ENCODE data around the gene MSH3. TPM values are rescaled to one million over a fixed set of nuclear protein-coding genes. Genes with fewer than 3 reads are reported as not detected.

Gene MSH3
- total RNA-seq, 2 donors from 2014 or later: 9.2 to 10.9 TPM

GRCh38 chr5:80705216-80705769 lies 50.8 kb downstream of the MSH3 start:
- intact Hi-C loops (cut with DNase I): no loop called here
- H3K9me3 ChIP-seq: no peaks in the 10 kb centered on the region
- no peak overlapping the region for H3K4me3 ChIP-seq
- no peaks in the 10 kb centered on the region for H3K27me3 ChIP-seq
- WGBS, 2 donors: 85 to 92% methylated on average over 6 of the region's 6 CpGs
- TF ChIP-seq, protein P1, sequence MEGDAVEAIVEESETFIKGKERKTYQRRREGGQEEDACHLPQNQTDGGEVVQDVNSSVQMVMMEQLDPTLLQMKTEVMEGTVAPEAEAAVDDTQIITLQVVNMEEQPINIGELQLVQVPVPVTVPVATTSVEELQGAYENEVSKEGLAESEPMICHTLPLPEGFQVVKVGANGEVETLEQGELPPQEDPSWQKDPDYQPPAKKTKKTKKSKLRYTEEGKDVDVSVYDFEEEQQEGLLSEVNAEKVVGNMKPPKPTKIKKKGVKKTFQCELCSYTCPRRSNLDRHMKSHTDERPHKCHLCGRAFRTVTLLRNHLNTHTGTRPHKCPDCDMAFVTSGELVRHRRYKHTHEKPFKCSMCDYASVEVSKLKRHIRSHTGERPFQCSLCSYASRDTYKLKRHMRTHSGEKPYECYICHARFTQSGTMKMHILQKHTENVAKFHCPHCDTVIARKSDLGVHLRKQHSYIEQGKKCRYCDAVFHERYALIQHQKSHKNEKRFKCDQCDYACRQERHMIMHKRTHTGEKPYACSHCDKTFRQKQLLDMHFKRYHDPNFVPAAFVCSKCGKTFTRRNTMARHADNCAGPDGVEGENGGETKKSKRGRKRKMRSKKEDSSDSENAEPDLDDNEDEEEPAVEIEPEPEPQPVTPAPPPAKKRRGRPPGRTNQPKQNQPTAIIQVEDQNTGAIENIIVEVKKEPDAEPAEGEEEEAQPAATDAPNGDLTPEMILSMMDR (IDR thresholded peaks at IDR 0.05): no peak
- no peak for TF ChIP-seq POLR2A (IDR thresholded peaks at IDR 0.05)
- DNase-seq: no peak
- H3K27ac ChIP-seq: no peak overlapping the region
- no peaks in the 10 kb centered on the region for H3K4me1 ChIP-seq
- no peak for ATAC-seq
- H3K36me3 ChIP-seq (replicated peaks in 1 of 2; ENCODE audit: insufficient read depth in 1 of 2, low read depth in 2 of 2): no peaks in the 10 kb centered on the region

- 92 to 93% methylated on average over 4 of the region's 4 CpGs for WGBS, 2 donors
- Histone ChIP-seq H3K27ac (no peak overlapping the region), H3K27me3 (no peaks in the 10 kb centered on the region), H3K36me3 (replicated peaks in 1 of 2; ENCODE audit: insufficient read depth in 1 of 2, low read depth in 2 of 2) (no peaks in the 10 kb centered on the region), H3K4me1 (no peaks in the 10 kb centered on the region), H3K4me3 (no peak overlapping the region), H3K9me3 (no peaks in the 10 kb centered on the region)
- ATAC-seq (no peak), DNase-seq (no peak)
- no peak for TF ChIP-seq POLR2A (IDR thresholded peaks at IDR 0.05)
- TF ChIP-seq, protein P1 (IDR thresholded peaks at IDR 0.05): no peak
- intact Hi-C loops (cut with DNase I): no loop called here
Measured at GRCh38 chr5:80705801-80706200, 51.3 kb downstream of the MSH3 start.

- H3K27ac ChIP-seq: no peak overlapping the region
- 68 to 73% methylated on average over 2 of the region's 2 CpGs for WGBS, 2 donors
- no peak for DNase-seq
Measured at GRCh38 chr5:80706835-80707447, 52.5 kb downstream of the MSH3 start.

GRCh38 chr5:80707645-80708044 lies 53.2 kb downstream of the MSH3 start:
- Histone ChIP-seq H3K4me1 (no peaks in the 10 kb centered on the region), H3K36me3 (replicated peaks in 1 of 2; ENCODE audit: insufficient read depth in 1 of 2, low read depth in 2 of 2) (no peaks in the 10 kb centered on the region), H3K9me3 (no peaks in the 10 kb centered on the region), H3K4me3 (no peak overlapping the region), H3K27me3 (no peaks in the 10 kb centered on the region), H3K27ac (no peak overlapping the region)
- ATAC-seq (no peak), DNase-seq (no peak)
- TF ChIP-seq, protein P1 (IDR thresholded peaks at IDR 0.05): no peak
- no peak for TF ChIP-seq POLR2A (IDR thresholded peaks at IDR 0.05)
- intact Hi-C loops (cut with DNase I): no loop called here
- WGBS, 2 donors: 64 to 67% methylated on average over 1 of the region's 1 CpG

More at GRCh38 chr5:80706835-80707447, 52.5 kb downstream of the MSH3 start:
- TF ChIP-seq, protein P1 (IDR thresholded peaks at IDR 0.05): no peak
- TF ChIP-seq POLR2A (IDR thresholded peaks at IDR 0.05): no peak
- Histone ChIP-seq H3K9me3 (no peaks in the 10 kb centered on the region), H3K4me1 (no peaks in the 10 kb centered on the region), H3K36me3 (replicated peaks in 1 of 2; ENCODE audit: insufficient read depth in 1 of 2, low read depth in 2 of 2) (no peaks in the 10 kb centered on the region), H3K4me3 (no peak overlapping the region), H3K27me3 (no peaks in the 10 kb centered on the region)
- ATAC-seq: no peak
- intact Hi-C loops (cut with DNase I): no loop called here

DNA sequence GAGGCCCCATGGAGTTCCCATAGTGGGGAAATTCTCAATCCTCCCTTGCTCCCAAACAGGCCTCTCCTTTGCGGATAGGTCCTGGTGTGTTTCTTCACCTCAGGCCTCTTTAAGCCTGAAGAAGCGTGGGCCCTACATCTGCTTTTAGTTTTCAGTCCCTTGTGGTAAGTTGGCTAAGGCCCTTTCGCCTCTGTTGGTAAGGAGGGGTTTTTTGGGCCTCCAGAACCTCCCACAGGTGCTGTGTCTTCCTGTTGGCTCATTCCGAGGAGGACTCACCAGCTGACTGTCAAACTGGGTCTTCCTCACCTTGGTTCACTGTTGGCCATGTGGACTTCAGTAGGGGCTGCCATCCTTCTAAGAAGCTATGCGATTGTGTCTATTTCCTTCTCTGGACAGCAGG lies 56.8 kb downstream of the MSH3 start:
- Histone ChIP-seq H3K4me3 (no peak overlapping the region), H3K4me1 (peaks cover 4% of the 10 kb centered on the region), H3K27me3 (no peaks in the 10 kb centered on the region), H3K36me3 (replicated peaks in 1 of 2; ENCODE audit: insufficient read depth in 1 of 2, low read depth in 2 of 2) (no peaks in the 10 kb centered on the region), H3K9me3 (no peaks in the 10 kb centered on the region), H3K27ac (no peak overlapping the region)
- TF ChIP-seq POLR2A (IDR thresholded peaks at IDR 0.05): no peak
- TF ChIP-seq, protein P1 (IDR thresholded peaks at IDR 0.05): no peak
- DNase-seq: no peak
- WGBS, 2 donors: 95 to 100% methylated on average over 5 of the region's 5 CpGs
- no peak for ATAC-seq
- intact Hi-C loops (cut with DNase I): no loop called here

Data from body of pancreas (tissue), 4 donors.